Effector CD8-positive, alpha-beta T cell (primary cell): Measurements from ENCODE around the gene KCNS1.

Source experiments
- DNase-seq: peaks from one replicate; lab custom pipeline; 2025; lab: John Stamatoyannopoulos, UW

Gene KCNS1

GRCh38 chr20:45109634-45110033 is 8.7 kb upstream of the KCNS1 start:
- DNase-seq, result no peak

- no peak for DNase-seq
Observed at GRCh38 chr20:45105317-45105716, 4.4 kb upstream of the KCNS1 start.

- no peak for DNase-seq
Observed at GRCh38 chr20:45104786-45105185, 3.9 kb upstream of the KCNS1 start.

- DNase-seq, result no peak
Observed at GRCh38 chr20:45103072-45103471, 2.1 kb upstream of the KCNS1 start.

GRCh38 chr20:45101333-45101850 is 465 bp upstream of the KCNS1 start:
- DNase-seq, result no peak

- DNase-seq, result no peak
Observed at GRCh38 chr20:45098103-45098773, 2.7 kb downstream of the KCNS1 start.

GRCh38 chr20:45097485-45098102 is 3.3 kb downstream of the KCNS1 start:
- DNase-seq, result no peak

- DNase-seq, result no peak
Observed at GRCh38 chr20:45096781-45097180, 4.1 kb downstream of the KCNS1 start.

- peak; percentile 8 for DNase-seq
Observed at GRCh38 chr20:45095805-45096238, 5.1 kb downstream of the KCNS1 start.

GRCh38 chr20:45094864-45095574 is 5.9 kb downstream of the KCNS1 start:
- DNase-seq, result no peak

GRCh38 chr20:45094201-45094600 is 6.7 kb downstream of the KCNS1 start:
- no peak for DNase-seq

GRCh38 chr20:45092898-45093297 is 8.0 kb downstream of the KCNS1 start:
- no peak for DNase-seq

- DNase-seq, result no peak
Observed at GRCh38 chr20:45091366-45091765, 9.6 kb downstream of the KCNS1 start.

GRCh38 chr20:45090481-45090880 is 10.4 kb downstream of the KCNS1 start:
- no peak for DNase-seq

- no peak for DNase-seq
Observed at GRCh38 chr20:45088247-45088646, 12.7 kb downstream of the KCNS1 start.

- DNase-seq, result no peak
Observed at GRCh38 chr20:45087814-45088213, 13.1 kb downstream of the KCNS1 start.

GRCh38 chr20:45087097-45087790 is 13.7 kb downstream of the KCNS1 start:
- no peak for DNase-seq

- no peak for DNase-seq
Observed at GRCh38 chr20:45085867-45086266, 15.1 kb downstream of the KCNS1 start.

- DNase-seq, result no peak
Observed at GRCh38 chr20:45085289-45085688, 15.6 kb downstream of the KCNS1 start.

- DNase-seq, result no peak
Observed at GRCh38 chr20:45083127-45083526, 17.8 kb downstream of the KCNS1 start.

GRCh38 chr20:45082468-45082867 is 18.5 kb downstream of the KCNS1 start:
- no peak for DNase-seq
